NCI-H128 (cell line): Measurements from ENCODE around the gene VPS4B.

Experiments
- DNase-seq: peaks from one replicate; lab custom pipeline; 2025; ENCODE audit not compliant: unreplicated experiment; lab: John Stamatoyannopoulos, UW

The VPS4B gene

GRCh38 chr18:63431180-63431579, 8.9 kb upstream of the VPS4B start:
- DNase-seq, result no peak

GRCh38 chr18:63430526-63430925, 8.2 kb upstream of the VPS4B start:
- no peak for DNase-seq

- no peak for DNase-seq
Measured at GRCh38 chr18:63427558-63427957, 5.3 kb upstream of the VPS4B start.

- DNase-seq, result no peak
Measured at GRCh38 chr18:63422864-63423304, 608 bp upstream of the VPS4B start.

- no peak for DNase-seq
Measured at GRCh38 chr18:63421514-63421913, 762 bp downstream of the VPS4B start.

GRCh38 chr18:63412953-63413352, 9.3 kb downstream of the VPS4B start:
- no peak for DNase-seq

- DNase-seq, result no peak
Measured at GRCh38 chr18:63410792-63411191, 11.5 kb downstream of the VPS4B start.

- DNase-seq, result no peak
Measured at GRCh38 chr18:63409301-63409700, 13.0 kb downstream of the VPS4B start.

GRCh38 chr18:63407734-63408133, 14.5 kb downstream of the VPS4B start:
- no peak for DNase-seq

- DNase-seq, result no peak
Measured at GRCh38 chr18:63405986-63406385, 16.3 kb downstream of the VPS4B start.

- no peak for DNase-seq
Measured at GRCh38 chr18:63402246-63403162, 19.8 kb downstream of the VPS4B start.

GRCh38 chr18:63399300-63399699, 23.0 kb downstream of the VPS4B start:
- no peak for DNase-seq

GRCh38 chr18:63397349-63397748, 24.9 kb downstream of the VPS4B start:
- no peak for DNase-seq

GRCh38 chr18:63395503-63395902, 26.8 kb downstream of the VPS4B start:
- DNase-seq, result no peak

GRCh38 chr18:63394954-63395353, 27.3 kb downstream of the VPS4B start:
- DNase-seq, result no peak

GRCh38 chr18:63387861-63388260, 34.4 kb downstream of the VPS4B start:
- DNase-seq, result no peak

GRCh38 chr18:63382843-63383242, 39.4 kb downstream of the VPS4B start:
- DNase-seq, result no peak

GRCh38 chr18:63379639-63379962, 42.7 kb downstream of the VPS4B start:
- no peak for DNase-seq

- no peak for DNase-seq
Measured at GRCh38 chr18:63378919-63379638, 43.2 kb downstream of the VPS4B start.

GRCh38 chr18:63377275-63377980, 44.8 kb downstream of the VPS4B start:
- no peak for DNase-seq

- DNase-seq, result no peak
Measured at GRCh38 chr18:63376538-63376937, 45.7 kb downstream of the VPS4B start.

- DNase-seq, result no peak
Measured at GRCh38 chr18:63374540-63374939, 47.7 kb downstream of the VPS4B start.
